ENCODE results near the gene ZFR2.

- no peak for TF ChIP-seq ELF1 (IDR thresholded peaks at IDR 0.05)
- TF ChIP-seq, protein P1, sequence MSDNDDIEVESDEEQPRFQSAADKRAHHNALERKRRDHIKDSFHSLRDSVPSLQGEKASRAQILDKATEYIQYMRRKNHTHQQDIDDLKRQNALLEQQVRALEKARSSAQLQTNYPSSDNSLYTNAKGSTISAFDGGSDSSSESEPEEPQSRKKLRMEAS (IDR thresholded peaks at IDR 0.05; ENCODE audit: low read depth) = no peak
- TF ChIP-seq, protein P2, sequence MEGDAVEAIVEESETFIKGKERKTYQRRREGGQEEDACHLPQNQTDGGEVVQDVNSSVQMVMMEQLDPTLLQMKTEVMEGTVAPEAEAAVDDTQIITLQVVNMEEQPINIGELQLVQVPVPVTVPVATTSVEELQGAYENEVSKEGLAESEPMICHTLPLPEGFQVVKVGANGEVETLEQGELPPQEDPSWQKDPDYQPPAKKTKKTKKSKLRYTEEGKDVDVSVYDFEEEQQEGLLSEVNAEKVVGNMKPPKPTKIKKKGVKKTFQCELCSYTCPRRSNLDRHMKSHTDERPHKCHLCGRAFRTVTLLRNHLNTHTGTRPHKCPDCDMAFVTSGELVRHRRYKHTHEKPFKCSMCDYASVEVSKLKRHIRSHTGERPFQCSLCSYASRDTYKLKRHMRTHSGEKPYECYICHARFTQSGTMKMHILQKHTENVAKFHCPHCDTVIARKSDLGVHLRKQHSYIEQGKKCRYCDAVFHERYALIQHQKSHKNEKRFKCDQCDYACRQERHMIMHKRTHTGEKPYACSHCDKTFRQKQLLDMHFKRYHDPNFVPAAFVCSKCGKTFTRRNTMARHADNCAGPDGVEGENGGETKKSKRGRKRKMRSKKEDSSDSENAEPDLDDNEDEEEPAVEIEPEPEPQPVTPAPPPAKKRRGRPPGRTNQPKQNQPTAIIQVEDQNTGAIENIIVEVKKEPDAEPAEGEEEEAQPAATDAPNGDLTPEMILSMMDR (IDR thresholded peaks at IDR 0.05) = no peak
- TF ChIP-seq NRF1 (IDR thresholded peaks at IDR 0.05; ENCODE audit: low read depth, low read length) = no peak
- TF ChIP-seq FOXJ3 (CRISPR knock-in tag; IDR thresholded peaks at IDR 0.05) = no peak
Observed at GRCh38 chr19:3798137-3798536, 70.7 kb downstream of the ZFR2 start.
